Measurements from ENCODE around the gene MAST2.
"Not testable (repeated sequence)": the region's sequence is repeated elsewhere in the genome, so short reads cannot be mapped to it uniquely, and the experiment has no call there.

The MAST2 gene

GRCh38 chr1:45857755-45858492, 54.5 kb downstream of the MAST2 start:
- not testable (repeated sequence) for DNase-seq (ENCODE audit: low read depth in 3 of 3)

GRCh38 chr1:45859221-45859620, 55.8 kb downstream of the MAST2 start:
- no peak for DNase-seq (ENCODE audit: low read depth in 3 of 3)

- no peak for DNase-seq (ENCODE audit: low read depth in 3 of 3)
These were observed 58.6 kb downstream of the MAST2 start for GRCh38 chr1:45862008-45862407.

DNA sequence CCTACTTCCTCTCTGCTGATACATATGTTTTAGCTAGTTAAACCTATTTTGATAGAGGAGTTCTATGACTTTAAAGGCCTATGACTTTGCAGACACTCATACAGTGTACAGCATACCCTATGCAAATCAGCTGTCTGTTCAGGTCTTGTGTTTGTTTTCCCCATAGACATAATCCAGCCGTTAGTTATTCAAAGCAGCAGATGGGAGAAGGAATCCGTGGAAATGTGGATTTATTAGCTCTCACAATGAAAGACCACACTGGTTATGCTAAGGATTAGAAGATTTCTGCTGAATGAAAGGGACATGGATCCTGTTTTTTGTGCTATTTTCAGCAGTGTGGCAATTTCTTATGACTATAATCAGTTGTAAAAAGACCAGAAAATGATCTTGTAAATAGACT, 59.8 kb downstream of the MAST2 start:
- no peak for DNase-seq (ENCODE audit: low read depth in 3 of 3)

GRCh38 chr1:45864167-45865106, 61.0 kb downstream of the MAST2 start:
- DNase-seq (ENCODE audit: low read depth in 3 of 3), result no peak

- no peak for DNase-seq (ENCODE audit: low read depth in 3 of 3)
These were observed 64.4 kb downstream of the MAST2 start for GRCh38 chr1:45867697-45868348.

GRCh38 chr1:45868861-45869260, 65.4 kb downstream of the MAST2 start:
- no peak for DNase-seq (ENCODE audit: low read depth in 3 of 3)

- DNase-seq (ENCODE audit: low read depth in 3 of 3), result no peak
These were observed 67.1 kb downstream of the MAST2 start for GRCh38 chr1:45870500-45870899.

- DNase-seq (ENCODE audit: low read depth in 3 of 3), result not testable (repeated sequence)
These were observed 68.9 kb downstream of the MAST2 start for GRCh38 chr1:45872173-45872801.

DNA sequence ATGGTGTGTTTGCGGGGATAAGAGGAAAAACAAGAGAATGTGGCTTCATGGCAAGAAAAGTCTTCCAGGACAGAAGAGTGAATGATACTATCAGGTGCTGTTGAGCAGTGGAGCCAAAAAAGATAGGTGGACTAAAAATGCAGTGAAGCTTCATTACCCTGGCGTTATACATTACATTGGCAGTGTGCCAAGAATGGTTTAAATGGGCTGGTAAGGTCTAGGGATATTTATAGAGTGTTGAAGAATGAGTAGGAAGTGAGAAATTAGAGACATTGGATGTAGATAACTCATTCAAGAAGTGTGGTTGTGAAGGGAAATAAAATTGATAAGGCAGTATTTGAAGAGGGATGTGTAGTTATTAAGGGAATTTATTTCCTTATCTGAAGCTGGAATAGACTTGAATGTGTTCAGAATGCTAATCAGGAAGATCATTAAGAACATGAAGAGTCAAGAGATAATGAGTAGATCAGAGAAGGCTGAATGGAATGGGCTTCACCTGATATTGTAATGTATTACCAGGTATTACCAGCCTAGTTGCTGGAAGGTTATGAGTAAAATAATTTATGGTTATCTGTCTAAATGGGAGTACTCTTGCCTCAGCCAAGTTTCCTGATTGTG, 72.7 kb downstream of the MAST2 start:
- no peak for DNase-seq (ENCODE audit: low read depth in 3 of 3)

DNA sequence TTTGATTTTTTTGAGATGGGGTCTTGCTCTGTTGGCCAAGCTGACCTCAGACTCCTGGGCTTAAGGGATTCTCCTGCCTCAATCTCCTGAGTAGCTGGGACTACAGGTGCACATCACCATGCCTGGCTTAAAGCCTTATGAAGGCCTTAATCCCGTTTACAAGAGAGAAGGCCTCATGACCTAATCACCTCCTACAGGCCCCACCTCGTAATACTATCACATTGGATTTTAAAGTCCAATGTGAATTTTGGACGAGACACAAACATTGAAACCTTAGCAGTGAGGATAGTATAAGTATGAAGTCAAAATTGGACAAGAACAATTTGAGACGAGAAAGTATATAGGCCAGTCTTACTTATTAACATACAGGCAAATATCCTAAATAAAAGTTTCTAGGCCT, 73.9 kb downstream of the MAST2 start:
- DNase-seq (ENCODE audit: low read depth in 3 of 3), result no peak

DNA sequence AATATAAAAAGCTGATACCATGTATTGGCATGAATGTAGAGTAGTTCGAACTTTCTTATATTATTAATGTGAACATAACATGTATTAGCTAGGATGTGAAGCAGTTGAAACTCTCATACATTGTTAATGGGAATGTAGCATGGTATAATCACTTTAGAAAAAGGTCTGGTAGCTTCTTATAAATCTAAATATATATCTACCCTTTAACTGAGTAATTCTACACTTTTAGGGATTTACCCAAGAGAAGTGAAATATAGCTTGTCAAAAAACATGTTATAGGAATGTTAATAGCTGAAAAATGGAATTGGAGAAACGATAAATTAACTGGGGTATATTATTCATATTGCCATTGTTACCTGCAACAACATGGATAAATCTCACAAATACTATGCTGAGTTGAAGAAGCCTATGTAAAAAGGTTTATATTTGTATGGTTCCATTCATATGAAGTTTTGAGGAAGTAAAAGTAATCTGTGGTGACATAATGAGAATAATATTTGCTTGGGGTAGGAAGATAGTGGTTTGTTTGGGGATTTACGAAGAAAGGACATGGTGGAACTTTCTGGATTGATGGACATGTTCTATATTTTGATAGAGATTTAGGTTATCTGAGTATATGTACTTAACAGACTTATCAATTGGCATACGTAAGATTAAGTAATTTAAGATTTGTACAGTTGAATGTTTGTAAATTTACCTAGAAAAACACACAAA, 76.6 kb downstream of the MAST2 start:
- no peak for DNase-seq (ENCODE audit: low read depth in 3 of 3)

GRCh38 chr1:45880930-45881329, 77.5 kb downstream of the MAST2 start:
- no peak for DNase-seq (ENCODE audit: low read depth in 3 of 3)

DNA sequence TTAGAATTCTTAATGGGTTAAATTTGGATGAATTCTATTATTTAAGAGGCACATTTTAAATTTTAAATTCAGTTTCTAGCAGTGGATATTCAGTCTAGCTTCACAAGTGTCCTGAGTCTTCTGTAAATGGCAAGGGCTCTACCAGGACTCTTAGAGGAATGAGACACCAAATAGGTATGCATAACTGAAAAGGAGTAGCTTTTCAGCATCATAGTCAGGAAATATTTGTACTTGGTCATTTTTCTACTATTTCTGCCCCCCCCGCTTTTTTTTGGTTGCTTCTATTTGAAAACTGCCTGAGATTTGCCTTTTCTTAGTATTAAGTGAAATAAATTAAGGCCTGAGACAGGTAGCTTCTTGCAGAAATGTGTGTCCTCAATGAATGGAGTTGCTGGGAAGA, 80.2 kb downstream of the MAST2 start:
- DNase-seq (ENCODE audit: low read depth in 3 of 3), result no peak

DNA sequence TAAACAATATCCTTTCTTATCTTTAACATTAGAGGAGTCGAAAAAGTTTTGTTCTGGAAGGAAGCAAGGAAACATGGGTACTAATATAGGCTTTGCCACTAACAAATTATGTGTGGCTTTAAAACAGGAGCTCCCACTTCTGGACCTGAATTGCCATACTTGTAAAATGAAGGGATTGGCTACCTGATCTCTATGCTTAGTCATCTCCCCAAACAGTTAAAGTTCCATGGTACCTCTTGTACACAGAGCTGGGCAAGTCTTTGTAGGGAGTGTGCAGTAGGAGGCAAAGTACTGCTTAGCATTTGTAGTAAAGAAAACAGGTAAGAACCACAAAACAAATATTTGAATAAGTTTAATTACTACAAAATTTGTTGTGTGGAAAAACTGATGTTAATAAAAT, 81.3 kb downstream of the MAST2 start:
- DNase-seq (ENCODE audit: low read depth in 3 of 3), result no peak

GRCh38 chr1:45886229-45886628, 82.8 kb downstream of the MAST2 start:
- no peak for DNase-seq (ENCODE audit: low read depth in 3 of 3)

- DNase-seq (ENCODE audit: low read depth in 3 of 3), result no peak
These were observed 83.9 kb downstream of the MAST2 start for GRCh38 chr1:45887156-45887842.

GRCh38 chr1:45890078-45890477, 86.7 kb downstream of the MAST2 start:
- DNase-seq (ENCODE audit: low read depth in 3 of 3), result no peak

DNA sequence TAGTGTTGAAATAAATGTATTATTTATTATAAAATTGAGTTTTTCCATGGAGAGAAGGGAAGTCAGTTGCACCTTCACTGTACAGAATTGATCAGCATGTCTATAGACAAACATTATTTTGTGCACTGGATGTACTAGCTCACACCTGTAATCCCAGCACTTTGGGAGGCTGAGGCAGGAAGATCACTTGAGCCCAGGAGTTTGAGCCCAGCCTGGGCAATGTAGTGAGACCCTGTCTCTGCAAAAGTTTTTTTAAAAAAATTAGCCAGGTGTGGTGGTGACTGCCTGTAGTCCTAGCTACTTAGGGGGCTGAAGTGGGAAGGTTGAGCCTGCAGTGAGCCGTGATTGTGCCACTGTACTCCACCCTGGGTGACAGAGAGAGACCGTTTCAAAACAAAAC, 87.7 kb downstream of the MAST2 start:
- no peak for DNase-seq (ENCODE audit: low read depth in 3 of 3)

DNA sequence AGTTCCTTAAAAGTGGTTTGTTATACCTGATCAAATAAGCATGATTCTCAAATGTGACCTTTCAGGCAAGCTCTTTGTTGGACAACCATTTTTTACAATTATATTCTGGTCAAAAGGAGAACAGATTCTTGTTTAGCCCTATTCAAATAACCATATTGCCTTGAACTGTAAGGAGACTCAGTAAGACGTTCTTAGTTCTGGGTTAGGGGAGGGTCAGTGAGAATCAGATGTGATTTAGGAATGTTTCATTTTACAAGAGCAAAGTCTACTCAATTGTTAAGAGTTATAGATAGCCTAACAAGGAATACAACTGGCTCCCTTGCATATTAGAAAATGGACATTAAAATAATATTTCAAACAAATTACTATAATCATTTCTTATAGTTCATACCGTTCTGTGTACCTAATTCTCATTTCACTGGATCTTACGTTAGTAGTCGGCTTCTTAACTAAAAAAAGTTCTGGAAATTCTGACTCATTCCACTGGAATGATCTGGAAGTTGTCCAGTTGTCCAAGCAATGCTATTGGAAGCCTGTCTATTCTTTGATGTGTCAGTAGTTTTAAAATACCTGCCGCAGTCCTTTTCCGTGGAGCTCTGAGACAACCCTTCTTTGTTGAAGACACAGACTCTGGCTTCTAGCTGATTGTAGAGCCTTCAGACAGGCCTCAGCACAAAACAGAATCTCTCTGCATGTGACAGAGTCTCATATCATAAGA, 88.8 kb downstream of the MAST2 start:
- DNase-seq (ENCODE audit: low read depth in 3 of 3), result no peak

All from stimulated activated CD4-positive, alpha-beta T cell treated with anti-CD3 and anti-CD28 coated beads, TNF-alpha, amount 100 ng/mL, for 48 hours (primary cell).